ENCODE results near the gene UBASH3B.

The UBASH3B gene

GRCh38 chr11:122777343-122777742 is 121.8 kb downstream of the UBASH3B start:
- H3K4me3 ChIP-seq (ENCODE audit: low read depth, low read length) = no peak overlapping the region
- DNase-seq (ENCODE audit: low read depth) = no peak
- TF ChIP-seq, protein P1, sequence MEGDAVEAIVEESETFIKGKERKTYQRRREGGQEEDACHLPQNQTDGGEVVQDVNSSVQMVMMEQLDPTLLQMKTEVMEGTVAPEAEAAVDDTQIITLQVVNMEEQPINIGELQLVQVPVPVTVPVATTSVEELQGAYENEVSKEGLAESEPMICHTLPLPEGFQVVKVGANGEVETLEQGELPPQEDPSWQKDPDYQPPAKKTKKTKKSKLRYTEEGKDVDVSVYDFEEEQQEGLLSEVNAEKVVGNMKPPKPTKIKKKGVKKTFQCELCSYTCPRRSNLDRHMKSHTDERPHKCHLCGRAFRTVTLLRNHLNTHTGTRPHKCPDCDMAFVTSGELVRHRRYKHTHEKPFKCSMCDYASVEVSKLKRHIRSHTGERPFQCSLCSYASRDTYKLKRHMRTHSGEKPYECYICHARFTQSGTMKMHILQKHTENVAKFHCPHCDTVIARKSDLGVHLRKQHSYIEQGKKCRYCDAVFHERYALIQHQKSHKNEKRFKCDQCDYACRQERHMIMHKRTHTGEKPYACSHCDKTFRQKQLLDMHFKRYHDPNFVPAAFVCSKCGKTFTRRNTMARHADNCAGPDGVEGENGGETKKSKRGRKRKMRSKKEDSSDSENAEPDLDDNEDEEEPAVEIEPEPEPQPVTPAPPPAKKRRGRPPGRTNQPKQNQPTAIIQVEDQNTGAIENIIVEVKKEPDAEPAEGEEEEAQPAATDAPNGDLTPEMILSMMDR (IDR thresholded peaks at IDR 0.05; ENCODE audit: low read depth, low read length, missing control alignments) = no peak

DNA sequence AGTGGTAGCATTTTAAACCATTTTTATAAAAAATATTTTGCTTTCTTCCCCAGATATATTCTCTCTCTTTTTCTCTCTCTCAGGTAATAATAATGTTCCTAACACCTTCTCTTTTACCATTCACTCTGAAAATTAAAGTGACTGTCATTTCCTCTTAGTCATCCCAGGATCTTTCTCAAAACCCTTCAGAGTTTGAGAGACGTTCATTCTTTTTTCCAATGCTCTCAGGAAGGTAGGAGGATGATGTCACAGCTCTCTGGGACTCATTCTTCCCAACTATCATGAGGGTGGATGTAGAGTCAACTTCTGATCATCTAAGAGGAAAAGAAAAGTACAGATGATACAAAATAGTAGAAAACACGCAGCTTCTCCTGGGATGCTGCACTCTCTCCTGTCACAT is 122.6 kb downstream of the UBASH3B start:
- TF ChIP-seq, protein P1 (IDR thresholded peaks at IDR 0.05; ENCODE audit: low read depth, low read length, missing control alignments) = no peak
- no peak overlapping the region for H3K4me3 ChIP-seq (ENCODE audit: low read depth, low read length)
- no peak for DNase-seq (ENCODE audit: low read depth)

DNA sequence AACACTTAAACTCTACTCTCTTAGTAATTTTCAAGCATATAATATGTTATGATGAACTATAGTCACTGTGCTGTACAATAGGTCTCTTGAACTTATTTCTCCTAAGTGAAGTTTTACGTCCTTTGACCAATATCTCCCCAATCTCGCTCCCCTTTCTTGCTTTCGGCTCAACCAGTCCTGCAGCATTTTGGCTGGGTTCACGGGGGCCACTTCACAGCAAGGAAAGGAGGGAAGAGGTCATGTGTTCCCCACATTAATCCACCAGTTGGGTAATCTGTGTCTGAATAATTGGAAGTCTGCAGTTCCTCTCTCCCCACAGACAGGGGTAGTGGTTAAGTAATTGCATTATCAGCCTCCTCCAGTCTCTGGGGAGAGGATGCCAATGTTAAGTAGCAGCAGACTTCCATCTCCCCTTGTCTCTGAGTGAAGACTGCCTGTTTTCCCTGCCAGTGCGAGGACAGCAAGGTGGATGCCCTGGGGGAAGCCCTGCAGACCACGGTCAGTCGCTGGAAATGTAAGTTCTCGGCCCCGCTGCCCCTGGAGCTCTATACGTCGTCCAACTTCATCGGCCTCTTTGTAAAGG is 123.6 kb downstream of the UBASH3B start:
- TF ChIP-seq, protein P1 (IDR thresholded peaks at IDR 0.05; ENCODE audit: low read depth, low read length, missing control alignments) = no peak
- no peak for DNase-seq (ENCODE audit: low read depth)

DNA sequence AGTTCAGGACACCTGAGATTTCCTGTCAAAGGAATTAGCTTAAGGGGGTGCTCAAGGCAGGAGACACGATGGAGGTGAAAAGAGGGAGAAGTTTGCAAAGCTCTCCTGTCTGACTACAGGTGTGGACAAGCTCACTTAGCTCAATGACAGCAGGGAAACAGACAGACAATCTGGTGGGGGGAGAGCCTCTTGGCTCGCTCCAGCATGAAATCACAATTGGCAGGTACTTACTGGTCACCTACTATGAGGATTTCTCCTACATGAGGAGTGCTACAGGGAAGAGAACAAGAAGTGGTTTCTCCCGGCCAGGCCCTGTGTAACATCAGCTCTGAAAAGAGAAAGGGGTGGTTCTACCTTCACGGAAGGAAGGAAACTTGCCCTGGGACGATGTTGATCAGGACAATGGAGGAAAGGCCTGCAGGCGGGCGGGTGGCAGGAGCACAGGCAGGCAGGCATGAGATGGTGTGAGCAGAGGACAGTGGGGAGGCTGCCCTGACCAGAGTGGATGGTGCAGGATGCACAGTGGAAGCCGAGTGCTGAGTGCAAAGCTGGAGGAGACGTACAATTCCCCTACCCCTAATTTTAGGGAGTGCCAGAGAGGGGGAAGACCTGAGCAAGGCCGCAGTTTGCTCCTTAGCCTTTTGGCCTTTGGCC is 124.9 kb downstream of the UBASH3B start:
- no peak for DNase-seq (ENCODE audit: low read depth)
- H3K4me3 ChIP-seq (ENCODE audit: low read depth, low read length) = no peak overlapping the region
- TF ChIP-seq, protein P1 (IDR thresholded peaks at IDR 0.05; ENCODE audit: low read depth, low read length, missing control alignments) = no peak

More for the DNA sequence above, 123.6 kb downstream of the UBASH3B start:
- H3K4me3 ChIP-seq (ENCODE audit: low read depth, low read length) = no peak overlapping the region

DNA sequence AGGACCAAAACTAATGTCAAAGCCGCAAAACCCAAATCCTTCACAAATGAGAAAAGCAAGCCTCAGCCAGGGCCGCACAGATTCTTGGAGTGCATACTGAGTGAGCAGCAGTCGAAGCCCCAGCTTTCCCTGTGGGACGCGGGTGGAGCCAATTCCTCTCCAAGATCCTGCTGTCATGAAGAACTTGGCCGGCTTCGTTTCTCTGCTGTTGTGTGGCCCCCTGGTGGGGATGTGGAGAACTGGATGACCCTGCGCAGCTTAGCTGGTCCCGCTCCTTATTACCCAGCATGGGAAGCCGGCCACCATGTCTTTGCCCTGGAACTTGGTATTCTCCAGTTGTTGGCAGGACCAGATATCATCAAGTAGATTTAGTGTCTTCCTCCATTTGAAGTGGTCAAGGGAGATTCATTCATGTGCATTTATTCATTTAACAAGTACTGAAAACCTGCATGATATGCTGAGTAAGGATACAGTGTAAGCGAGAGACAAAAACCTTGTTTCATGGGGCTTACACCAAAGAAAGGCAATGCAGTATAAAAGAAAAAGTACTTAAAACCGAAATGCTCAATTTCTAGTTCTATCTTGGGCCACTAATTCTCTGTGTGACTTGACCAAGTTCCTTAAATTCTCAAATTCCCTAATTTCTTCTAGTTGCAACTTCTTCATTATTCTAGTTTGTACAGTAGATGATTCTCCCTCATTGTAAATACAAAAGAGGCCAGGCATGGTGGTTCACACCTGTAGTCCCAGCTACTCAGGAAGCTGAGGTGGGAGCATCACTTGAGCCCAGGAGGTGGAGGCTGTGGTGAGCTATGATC is 126.1 kb downstream of the UBASH3B start:
- peak; percentile 19 for DNase-seq (ENCODE audit: low read depth)
- TF ChIP-seq, protein P1 (IDR thresholded peaks at IDR 0.05; ENCODE audit: low read depth, low read length, missing control alignments) = peak; percentile 93
- H3K4me3 ChIP-seq (ENCODE audit: low read depth, low read length) = no peak overlapping the region

GRCh38 chr11:122782222-122782621 is 126.7 kb downstream of the UBASH3B start:
- no peak for DNase-seq (ENCODE audit: low read depth)

More at GRCh38 chr11:122782222-122782621, 126.7 kb downstream of the UBASH3B start:
- no peak overlapping the region for H3K4me3 ChIP-seq (ENCODE audit: low read depth, low read length)
- TF ChIP-seq, protein P1 (IDR thresholded peaks at IDR 0.05; ENCODE audit: low read depth, low read length, missing control alignments) = no peak

Data from GM12864 (cell line).